Dendritic cell treated with granulocyte-macrophage colony-stimulating factor and Interleukin-4, amounts not matched to agents 40 ng/mL and 50 ng/mL, for 4 days (primary cell): ENCODE results near the gene BMP7.
"Not testable (repeated sequence)": the region's sequence is repeated elsewhere in the genome, so short reads cannot be mapped to it uniquely, and the experiment has no call there.

Source experiments
- H3K27ac Mint-ChIP-seq: one replicate; pipeline ENCODE4 v1.8.0; 2022; ENCODE audit warnings: mild to moderate bottlenecking, mixed read lengths
- H3K27me3 Mint-ChIP-seq: one replicate; pipeline ENCODE4 v1.8.0; 2022; ENCODE audit warnings: mild to moderate bottlenecking, mixed read lengths
- H3K36me3 Mint-ChIP-seq: one replicate; pipeline ENCODE4 v1.8.0; 2022; ENCODE audit warnings: low read depth, mixed read lengths
- H3K4me1 Mint-ChIP-seq: one replicate; pipeline ENCODE4 v1.8.0; 2022; ENCODE audit warnings: low read depth, mixed read lengths
- H3K4me3 Mint-ChIP-seq: one replicate; pipeline ENCODE4 v1.8.0; 2022; ENCODE audit warnings: mild to moderate bottlenecking, moderate library complexity, mixed read lengths
- H3K9me3 Mint-ChIP-seq: one replicate; pipeline ENCODE4 v1.8.0; 2022; ENCODE audit warnings: mixed read lengths
- intact Hi-C: fragments of 100-400 bp; cut with micrococcal nuclease; formaldehyde crosslinking; loops from one replicate; pipeline ENCODE4 v1.15.0; 2022

The BMP7 gene

DNA sequence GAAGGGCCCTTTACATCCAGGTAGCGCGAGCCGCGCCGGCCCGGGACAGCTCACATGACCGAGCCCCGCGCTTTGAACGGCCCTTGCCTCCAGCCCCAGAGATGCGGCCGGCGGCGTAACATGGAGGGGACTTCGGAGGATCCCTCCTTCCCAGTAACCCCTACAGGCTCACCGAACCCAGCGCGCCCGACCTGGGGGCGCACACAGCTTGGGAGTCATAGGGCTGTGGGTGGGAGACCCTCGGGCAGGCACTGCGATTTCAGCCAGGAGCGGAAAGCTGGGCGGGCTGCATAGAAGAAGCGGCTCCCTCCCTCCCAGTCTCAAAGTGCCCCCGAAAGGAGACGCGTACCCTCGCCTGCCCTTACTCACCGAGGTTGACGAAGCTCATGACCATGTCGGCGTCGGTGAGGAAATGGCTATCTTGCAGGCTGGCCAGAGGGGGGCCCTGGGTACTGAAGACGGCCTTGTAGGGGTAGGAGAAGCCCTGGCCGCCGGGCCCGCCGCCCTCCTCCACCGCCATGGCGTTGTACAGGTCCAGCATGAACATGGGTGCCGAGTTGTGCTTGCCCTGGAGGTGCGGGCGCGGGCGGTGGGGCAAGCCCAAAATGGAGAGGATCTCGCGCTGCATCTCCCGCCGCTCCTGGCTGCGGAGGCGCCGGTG, 975 bp downstream of the BMP7 start:
- H3K9me3 Mint-ChIP-seq: no peaks in the 10 kb centered on the region
- intact Hi-C loops: no loop called here
- H3K36me3 Mint-ChIP-seq: no peaks in the 10 kb centered on the region
- no peaks in the 10 kb centered on the region for H3K4me1 Mint-ChIP-seq
- H3K4me3 Mint-ChIP-seq: no peak overlapping the region
- H3K27ac Mint-ChIP-seq: no peak overlapping the region
- H3K27me3 Mint-ChIP-seq: peaks cover 90% of the 10 kb centered on the region

DNA sequence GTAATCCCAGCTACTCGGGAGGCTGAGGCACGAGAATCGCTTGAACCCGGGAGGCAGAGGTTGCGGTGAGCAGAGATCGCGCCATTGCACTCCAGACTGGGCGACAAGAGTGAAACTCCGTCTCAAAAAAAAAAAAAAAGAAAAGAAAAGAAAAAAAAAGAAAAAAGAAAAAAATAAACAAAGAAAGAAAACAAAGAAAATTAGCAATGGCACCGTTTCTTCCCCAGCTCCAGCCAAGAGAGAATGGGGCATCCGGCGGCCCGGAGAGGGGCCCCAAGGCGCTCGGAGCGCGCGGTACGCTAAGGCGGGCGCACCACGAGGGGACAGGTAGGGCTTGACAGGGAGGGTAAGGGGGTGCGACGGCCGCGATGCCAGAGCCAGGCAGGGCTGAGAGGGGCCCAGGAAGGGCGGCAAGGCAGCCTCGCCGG, 1.5 kb downstream of the BMP7 start:
- H3K27ac Mint-ChIP-seq, H3K4me3 Mint-ChIP-seq, H3K4me1 Mint-ChIP-seq, intact Hi-C loops, H3K9me3 Mint-ChIP-seq, H3K36me3 Mint-ChIP-seq: not testable (repeated sequence)
- peaks cover 91% of the 10 kb centered on the region for H3K27me3 Mint-ChIP-seq

DNA sequence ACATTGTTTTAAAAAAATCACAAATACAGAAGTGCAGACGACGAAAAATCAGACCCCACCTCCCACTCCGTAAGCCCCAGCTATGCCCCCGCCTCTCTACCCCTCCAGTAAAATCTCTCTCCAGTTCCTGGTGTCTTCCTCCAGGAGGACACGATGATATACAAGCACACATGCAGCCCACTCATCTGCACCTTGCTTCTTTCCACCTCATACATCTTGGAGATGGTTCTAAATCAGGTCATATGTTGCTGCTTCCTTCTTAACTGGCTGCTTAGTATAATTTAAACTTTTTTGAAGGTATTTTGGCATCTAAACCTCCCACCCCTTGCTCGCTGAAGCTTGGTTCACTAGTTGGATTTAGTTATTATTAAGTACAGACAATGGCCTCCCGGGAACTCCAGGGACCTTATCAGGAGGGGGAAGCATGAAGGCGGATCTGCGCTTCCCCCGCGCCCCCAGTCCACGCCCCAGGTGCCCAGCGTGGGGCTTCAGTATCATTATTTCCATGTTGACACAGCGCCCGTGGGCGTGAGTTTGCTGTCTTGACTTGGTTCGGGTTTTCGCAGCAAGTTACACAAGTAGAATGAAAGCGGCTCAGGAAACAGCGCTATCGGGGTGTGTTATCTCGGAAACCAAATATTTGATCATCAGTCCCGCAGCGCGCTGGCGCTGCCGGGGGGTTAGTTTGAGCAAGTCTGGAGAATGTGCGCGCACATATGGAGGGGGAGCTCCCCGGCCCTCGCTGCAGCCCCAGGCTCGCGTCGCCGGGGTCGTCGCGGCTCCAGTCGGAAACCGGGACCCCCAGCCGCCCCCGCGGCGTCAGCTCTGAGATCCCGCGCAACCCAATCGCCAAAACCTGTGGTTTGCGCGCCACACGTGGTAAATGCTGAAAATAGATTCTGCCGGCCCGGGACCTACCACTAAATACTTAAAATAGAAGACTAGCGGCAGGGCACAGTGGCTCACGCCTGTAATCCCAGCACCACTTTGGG, 2.3 kb downstream of the BMP7 start:
- no peaks in the 10 kb centered on the region for H3K36me3 Mint-ChIP-seq
- H3K4me3 Mint-ChIP-seq: no peak overlapping the region
- H3K27me3 Mint-ChIP-seq: peaks cover 90% of the 10 kb centered on the region
- intact Hi-C loops: no loop called here
- H3K4me1 Mint-ChIP-seq: no peaks in the 10 kb centered on the region
- no peaks in the 10 kb centered on the region for H3K9me3 Mint-ChIP-seq
- no peak overlapping the region for H3K27ac Mint-ChIP-seq

DNA sequence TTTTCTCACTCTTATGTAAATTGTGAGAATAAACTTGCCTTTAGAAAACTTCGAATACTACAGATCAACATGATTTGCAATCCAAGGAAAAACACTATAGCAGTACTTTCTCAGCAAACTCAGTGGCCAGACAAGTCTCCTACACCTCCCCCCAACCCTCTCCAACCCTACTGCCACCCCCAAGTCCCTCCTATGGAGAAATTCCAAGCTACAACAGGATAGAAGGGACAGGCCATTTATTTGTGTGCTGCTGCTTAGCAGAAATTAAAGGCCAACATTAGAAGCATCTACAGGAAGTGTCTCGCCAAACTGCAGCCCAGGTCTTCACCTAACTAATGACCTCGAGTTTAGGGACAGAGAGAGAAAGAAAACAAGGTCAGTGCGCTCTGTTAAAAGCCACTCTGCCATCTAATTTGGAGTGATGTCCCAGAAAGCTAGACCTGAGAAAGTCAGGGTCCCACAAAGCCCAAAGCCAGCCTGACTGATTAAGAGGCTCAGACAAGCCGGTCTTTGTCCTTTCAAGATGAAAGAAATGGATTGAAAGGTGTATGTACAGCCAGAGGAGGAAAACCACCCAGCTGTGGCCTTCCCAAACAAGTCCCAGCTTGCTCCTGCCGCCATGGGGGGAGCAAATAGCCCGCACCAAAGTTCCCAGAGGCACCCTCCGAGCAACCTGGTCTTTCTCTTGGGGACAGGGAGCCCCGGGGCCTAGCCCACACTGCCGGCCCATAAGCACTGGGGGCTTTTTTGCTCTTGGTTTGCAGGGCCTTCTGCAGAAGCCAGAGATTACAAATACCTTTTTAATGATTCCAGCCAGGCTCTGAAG, 3.4 kb downstream of the BMP7 start:
- no peak overlapping the region for H3K27ac Mint-ChIP-seq
- H3K27me3 Mint-ChIP-seq: peaks cover 88% of the 10 kb centered on the region
- no peaks in the 10 kb centered on the region for H3K4me1 Mint-ChIP-seq
- no peaks in the 10 kb centered on the region for H3K36me3 Mint-ChIP-seq
- no peaks in the 10 kb centered on the region for H3K9me3 Mint-ChIP-seq
- intact Hi-C loops: no loop called here
- H3K4me3 Mint-ChIP-seq: no peak overlapping the region

DNA sequence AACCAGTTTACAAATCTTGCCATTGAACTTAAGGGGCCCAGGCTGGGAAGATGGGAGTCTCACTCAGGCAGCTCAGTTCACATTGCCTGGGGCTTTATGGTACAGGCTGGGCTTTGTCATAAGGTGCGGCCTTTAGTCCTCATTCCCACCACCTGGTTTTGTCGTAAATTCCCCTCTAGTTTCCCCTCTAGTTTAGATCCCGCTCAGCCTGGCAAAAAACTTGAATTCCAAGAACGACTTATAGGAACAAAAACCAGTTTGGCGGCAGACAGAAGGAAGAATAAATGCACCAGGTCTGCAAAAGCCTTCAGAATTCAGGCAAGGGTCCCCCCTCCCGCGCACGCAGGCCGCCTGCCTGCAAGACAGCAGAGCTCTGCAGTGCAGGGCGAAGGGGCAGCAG, 4.1 kb downstream of the BMP7 start:
- no peaks in the 10 kb centered on the region for H3K9me3 Mint-ChIP-seq
- H3K4me1 Mint-ChIP-seq: no peaks in the 10 kb centered on the region
- no peak overlapping the region for H3K4me3 Mint-ChIP-seq
- no peak overlapping the region for H3K27ac Mint-ChIP-seq
- peaks cover 84% of the 10 kb centered on the region for H3K27me3 Mint-ChIP-seq
- no peaks in the 10 kb centered on the region for H3K36me3 Mint-ChIP-seq
- intact Hi-C loops: no loop called here

DNA sequence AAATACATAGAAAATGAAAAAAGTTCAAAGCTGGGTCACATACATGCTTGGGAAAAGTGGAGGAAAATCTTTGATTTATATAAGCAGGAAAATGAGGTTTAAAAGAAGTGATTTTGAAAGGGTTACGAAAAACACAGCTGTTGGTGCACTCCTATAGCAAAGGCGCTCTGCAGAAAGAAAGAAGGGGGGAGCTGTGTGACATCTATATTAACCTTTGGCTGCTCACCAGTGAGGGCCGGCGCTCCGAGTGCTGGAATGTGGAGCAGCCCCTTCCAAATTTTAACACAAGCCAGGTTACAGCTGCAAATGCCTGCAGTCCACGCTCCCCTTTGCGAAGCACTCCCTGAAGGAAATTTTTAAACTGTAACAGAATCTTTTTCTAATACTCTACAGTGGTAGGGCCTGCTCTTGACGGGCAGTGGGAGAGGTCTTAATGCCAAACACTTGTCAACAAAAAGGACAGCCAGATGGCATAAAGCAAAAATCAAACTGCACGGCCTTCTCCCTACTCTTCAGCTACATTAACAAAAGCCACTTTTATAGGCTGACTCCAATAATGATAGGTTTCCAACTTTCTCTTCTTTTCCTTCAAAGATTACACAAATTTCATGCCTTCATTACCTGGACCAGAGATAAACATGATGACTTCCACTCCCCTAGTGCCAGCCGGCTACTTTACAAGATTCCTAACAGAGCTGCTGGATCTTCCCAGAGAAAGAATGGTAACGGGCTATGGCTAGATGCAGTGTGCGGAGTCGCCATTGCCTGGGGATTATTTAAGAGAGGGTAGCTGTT, 4.8 kb downstream of the BMP7 start:
- Mint-ChIP-seq H3K4me1 (no peaks in the 10 kb centered on the region), H3K4me3 (no peak overlapping the region), H3K27me3 (peaks cover 81% of the 10 kb centered on the region), H3K9me3 (no peaks in the 10 kb centered on the region), H3K36me3 (no peaks in the 10 kb centered on the region), H3K27ac (no peak overlapping the region)
- intact Hi-C loops: no loop called here

DNA sequence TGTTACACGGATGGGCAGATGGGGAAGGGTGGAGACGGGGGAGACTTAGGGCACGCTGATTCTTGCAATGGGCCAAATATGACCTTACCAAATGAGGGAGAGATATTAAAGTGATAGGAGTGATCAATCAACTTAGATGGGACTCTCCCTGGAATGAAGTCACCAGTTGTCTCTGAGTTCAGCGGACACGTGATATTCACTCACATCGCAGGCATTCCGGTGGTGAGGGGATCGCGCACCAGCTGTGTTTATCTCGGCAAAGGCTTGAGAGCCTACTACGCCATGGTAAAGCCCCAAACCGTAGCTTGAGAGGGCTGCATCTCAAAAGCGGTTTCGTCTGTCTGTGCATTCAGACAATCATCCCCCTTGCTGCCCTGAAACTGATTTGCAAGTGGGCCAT, 5.5 kb downstream of the BMP7 start:
- Mint-ChIP-seq H3K27me3 (peaks cover 77% of the 10 kb centered on the region), H3K4me3 (no peak overlapping the region), H3K36me3 (no peaks in the 10 kb centered on the region), H3K27ac (no peak overlapping the region), H3K9me3 (no peaks in the 10 kb centered on the region), H3K4me1 (no peaks in the 10 kb centered on the region)
- intact Hi-C loops: no loop called here

DNA sequence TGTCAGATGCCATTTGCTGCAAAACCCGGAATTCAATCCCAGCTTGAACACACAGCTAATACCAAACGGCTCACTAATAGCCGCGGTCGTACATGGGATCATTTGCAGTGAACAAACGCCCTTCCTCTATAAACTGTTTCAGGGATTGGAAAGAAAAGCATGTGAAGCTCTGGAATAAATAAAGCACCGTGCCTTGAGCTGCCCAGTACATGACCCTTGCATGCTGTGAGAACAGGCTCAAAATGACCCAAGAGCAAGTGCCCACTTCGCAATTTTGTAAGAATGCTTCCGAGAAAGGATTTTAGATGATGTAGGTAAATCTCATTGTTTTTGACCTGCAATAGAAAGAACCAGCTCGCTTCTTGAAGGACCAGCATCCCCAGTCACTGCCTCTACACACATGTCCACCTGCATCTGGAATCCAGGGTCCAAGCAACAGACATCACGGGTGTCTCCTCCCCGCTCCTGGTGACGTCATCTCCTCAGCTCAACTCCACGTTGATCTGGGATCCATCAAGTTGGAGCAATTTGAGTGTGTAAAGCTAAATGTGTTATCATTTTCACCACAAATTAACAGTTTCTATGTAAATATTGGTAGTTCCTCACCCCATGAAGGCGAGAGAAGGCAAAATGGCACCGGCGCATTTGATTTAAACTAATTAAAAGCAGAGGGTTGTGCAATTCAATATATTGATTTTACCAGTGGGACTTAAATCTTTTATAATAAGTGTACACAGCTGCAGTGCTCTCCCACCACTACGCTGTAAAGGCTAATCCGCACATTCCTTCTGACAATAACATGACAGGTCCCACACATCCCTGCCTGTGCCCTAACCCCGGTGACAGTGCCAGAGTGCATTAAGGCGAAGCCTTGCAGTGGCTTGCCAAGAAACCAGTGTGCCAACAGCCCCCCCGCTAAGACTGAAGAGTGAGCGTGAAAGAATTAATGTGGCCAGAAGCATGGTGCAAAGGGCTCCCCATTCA, 6.2 kb downstream of the BMP7 start:
- Mint-ChIP-seq H3K4me3 (no peak overlapping the region), H3K9me3 (no peaks in the 10 kb centered on the region), H3K27me3 (peaks cover 71% of the 10 kb centered on the region), H3K27ac (no peak overlapping the region), H3K36me3 (no peaks in the 10 kb centered on the region), H3K4me1 (no peaks in the 10 kb centered on the region)
- intact Hi-C loops: no loop called here

DNA sequence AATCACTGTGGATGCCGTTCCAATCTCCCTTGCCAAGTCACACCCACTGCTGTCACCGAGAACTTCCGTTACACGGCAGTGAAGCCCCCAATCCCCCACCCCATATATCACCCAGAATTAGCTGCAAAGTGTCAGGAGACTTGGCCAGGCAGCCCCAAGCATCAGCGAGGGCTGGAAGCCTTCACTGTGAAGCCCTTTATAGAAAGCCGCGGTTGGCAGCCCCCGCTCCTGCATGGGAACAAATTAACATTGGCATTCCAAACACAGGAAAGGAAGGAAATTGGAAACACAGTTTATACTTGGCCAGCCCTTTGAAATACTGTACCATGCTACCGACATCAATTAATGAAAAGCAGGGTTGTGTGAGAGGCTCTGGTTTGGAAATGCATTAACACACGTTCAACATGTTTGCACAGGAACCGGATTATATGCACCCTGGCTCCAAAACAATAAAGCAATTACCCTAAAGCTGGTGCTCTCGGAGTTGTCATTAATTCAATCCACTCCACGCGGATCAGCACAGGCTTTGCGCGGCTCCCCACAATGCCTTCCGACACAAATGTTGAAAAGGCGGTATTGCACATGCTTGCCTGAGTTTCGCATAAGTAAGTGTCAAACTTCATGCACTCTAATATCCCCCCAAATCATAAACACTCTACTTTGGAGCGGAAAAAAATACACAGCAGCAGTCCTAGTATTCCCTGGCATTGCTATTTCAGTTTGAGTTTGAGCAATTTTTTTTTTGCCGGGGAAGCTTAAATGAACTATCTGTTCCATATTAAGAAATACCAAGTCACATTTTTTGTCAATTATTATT, 7.1 kb downstream of the BMP7 start:
- Mint-ChIP-seq H3K4me1 (no peaks in the 10 kb centered on the region), H3K9me3 (no peaks in the 10 kb centered on the region), H3K4me3 (no peak overlapping the region), H3K27ac (no peak overlapping the region), H3K36me3 (no peaks in the 10 kb centered on the region), H3K27me3 (peaks cover 67% of the 10 kb centered on the region)
- intact Hi-C loops: no loop called here

DNA sequence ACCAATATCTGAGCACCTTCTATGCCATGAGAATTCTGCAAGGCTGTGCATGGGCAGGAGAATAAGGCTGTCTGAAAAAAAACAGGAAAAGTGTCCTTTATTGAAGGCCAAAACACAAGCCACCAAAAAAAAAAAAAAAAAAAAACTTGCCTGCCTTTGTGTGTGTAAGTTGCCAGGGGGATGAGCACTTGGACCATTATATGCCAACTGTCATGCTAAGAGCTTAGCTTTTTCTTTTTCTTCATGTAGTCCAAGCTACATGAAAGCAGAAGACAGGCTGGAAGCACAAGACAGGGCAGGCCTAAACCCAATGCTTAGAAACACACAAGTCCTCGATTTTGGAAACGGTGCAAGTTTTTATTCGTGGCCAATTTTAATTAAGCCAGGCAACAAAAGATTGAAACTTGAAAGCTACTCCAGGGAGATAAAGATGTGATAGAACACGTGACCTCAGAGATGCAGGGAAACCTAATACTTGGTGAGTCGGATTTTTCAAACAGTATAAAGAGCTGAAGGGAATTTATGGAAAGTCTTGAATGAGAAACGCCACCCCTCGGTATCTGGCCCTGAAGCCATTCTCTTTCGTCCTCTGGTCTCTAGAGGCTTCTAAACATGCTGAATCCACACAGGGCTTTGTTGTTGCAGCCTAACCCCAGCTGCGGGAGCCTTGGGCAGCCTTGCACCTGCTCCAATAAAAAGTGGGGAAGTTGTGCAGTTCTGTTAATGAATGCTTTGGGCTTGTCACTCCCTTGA, 8.6 kb downstream of the BMP7 start:
- Mint-ChIP-seq H3K4me3 (no peak overlapping the region), H3K9me3 (no peaks in the 10 kb centered on the region), H3K27ac (no peak overlapping the region), H3K36me3 (no peaks in the 10 kb centered on the region), H3K4me1 (no peaks in the 10 kb centered on the region), H3K27me3 (peaks cover 54% of the 10 kb centered on the region)
- intact Hi-C loops: no loop called here

DNA sequence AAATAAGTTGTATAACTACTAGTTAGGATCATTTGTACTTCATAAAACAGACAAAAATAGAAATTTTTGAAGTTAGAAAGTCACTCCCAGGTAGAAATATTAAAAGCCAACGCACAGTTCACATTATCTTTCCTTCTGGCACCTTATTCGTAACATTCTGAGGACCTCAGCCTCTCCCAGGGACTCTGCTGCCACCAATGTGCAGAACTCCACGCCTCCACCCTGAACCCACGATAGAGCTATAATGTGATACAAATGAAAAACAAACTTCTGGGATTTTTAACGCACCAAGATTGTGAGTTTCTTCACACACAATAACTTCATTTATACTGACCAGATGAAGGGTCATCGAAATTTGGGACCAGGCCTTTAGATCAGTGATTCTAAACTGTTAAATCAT, 9.5 kb downstream of the BMP7 start:
- Mint-ChIP-seq H3K9me3 (no peaks in the 10 kb centered on the region), H3K4me3 (no peak overlapping the region), H3K4me1 (no peaks in the 10 kb centered on the region), H3K27me3 (peaks cover 44% of the 10 kb centered on the region), H3K36me3 (no peaks in the 10 kb centered on the region), H3K27ac (no peak overlapping the region)
- intact Hi-C loops: no loop called here
